Measurements from ENCODE around the gene PARD3B. TPM values are rescaled to one million over a fixed set of nuclear protein-coding genes. Genes with fewer than 3 reads are reported as not detected.

Gene PARD3B
- total and polyA plus RNA-seq, 10 of the 15 experiments (the other 5 are each of a cell fraction or from before 2014, with no cell fraction given) = 0.01 to 0.54 (median 0.07) TPM; not detected in 7

- WGBS (ENCODE audit: insufficient coverage, insufficient replicate concordance, low lambda C conversion rate, missing lambda C conversion rate) = 20% methylated on average over 5 of the region's 5 CpGs
- CTCF ChIA-PET = no interaction called here
These were observed 765.9 kb downstream of the PARD3B start for GRCh38 chr2:205311201-205311600.

More at GRCh38 chr2:205311201-205311600, 765.9 kb downstream of the PARD3B start:
- no peaks in the 10 kb centered on the region for H3K9me3 ChIP-seq (replicated peaks; ENCODE audit: control insufficient read depth, insufficient read depth, low read length)
- H3K4me1 ChIP-seq (ENCODE audit: control insufficient read depth, insufficient read depth, low read length) = no peaks in the 10 kb centered on the region
- in situ Hi-C loops (cut with MboI) = no loop called here
- POLR2A ChIA-PET = no interaction called here
- no peaks in the 10 kb centered on the region for H3K36me3 ChIP-seq (ENCODE audit: control insufficient read depth in 2 of 2, insufficient read depth in 2 of 2, low read length in 1 of 2)
- TF ChIP-seq TCF12 (IDR thresholded peaks at IDR 0.05; ENCODE audit: low read depth, low read length) (no peak), BCLAF1 (IDR thresholded peaks at IDR 0.05) (no peak), CTCF (IDR thresholded peaks at IDR 0.05 in 2 of 3, conservative IDR thresholded peaks at IDR 0.05 in 1 of 3; ENCODE audit: control insufficient read depth in 2 of 3, extremely low read depth in 1 of 3, insufficient read depth in 1 of 3, low read depth in 3 of 3, low read length in 3 of 3) (no peak), ATF2 (IDR thresholded peaks at IDR 0.05; ENCODE audit: low read length) (no peak)
- H3K9ac ChIP-seq (ENCODE audit: control insufficient read depth, insufficient read depth, low read length) = no peak overlapping the region
- H2AFZ ChIP-seq (ENCODE audit: control insufficient read depth, low read depth, low read length) = no peak overlapping the region
- BruUV-seq (replicated peaks) = no TSS peak
- intact Hi-C loops (cut with micrococcal nuclease; ENCODE audit: unreplicated experiment) = no loop called here
- peaks cover 0 to 2% of the 10 kb centered on the region in 2 experiments; a peak in 1 of 4 replicates for H3K27me3 ChIP-seq (replicated peaks in 1 of 2; ENCODE audit: control insufficient read depth in 2 of 2, insufficient read depth in 2 of 2, low read length in 1 of 2)
- ATAC-seq = no peak
- H3K79me2 ChIP-seq (ENCODE audit: control insufficient read depth, insufficient read depth, low read length) = no peaks in the 10 kb centered on the region
- RAD21 ChIA-PET (ENCODE audit: unreplicated experiment) = no interaction called here
- no peak overlapping the region for H3K4me2 ChIP-seq (ENCODE audit: control insufficient read depth, insufficient read depth)
- no peak for FAIRE-seq
- SMC1A ChIA-PET (ENCODE audit: uncharacterized antibody, unreplicated experiment) = no interaction called here
- DNase-seq (ENCODE audit: low read depth, low spot score) = no peak
- H4K20me1 ChIP-seq (ENCODE audit: control insufficient read depth, insufficient read depth) = no peaks in the 10 kb centered on the region
- H3K4me3 ChIP-seq = no peak overlapping the region
- no peak overlapping the region for H3K27ac ChIP-seq (ENCODE audit: control insufficient read depth, insufficient read depth)
